Stimulated activated CD4-positive, alpha-beta T cell treated with anti-CD3 and anti-CD28 coated beads, Interleukin-4, amount 100 ng/mL, for 4 hours (primary cell): ENCODE data around the gene LSM14B.
"Not testable (repeated sequence)": the region's sequence is repeated elsewhere in the genome, so short reads cannot be mapped to it uniquely, and the experiment has no call there.

ENCODE experiments used
- DNase-seq, 2 experiments: peaks; one replicate each; pipeline ENCODE4 v3.0.0-alpha.2; 2020

The LSM14B gene

DNA sequence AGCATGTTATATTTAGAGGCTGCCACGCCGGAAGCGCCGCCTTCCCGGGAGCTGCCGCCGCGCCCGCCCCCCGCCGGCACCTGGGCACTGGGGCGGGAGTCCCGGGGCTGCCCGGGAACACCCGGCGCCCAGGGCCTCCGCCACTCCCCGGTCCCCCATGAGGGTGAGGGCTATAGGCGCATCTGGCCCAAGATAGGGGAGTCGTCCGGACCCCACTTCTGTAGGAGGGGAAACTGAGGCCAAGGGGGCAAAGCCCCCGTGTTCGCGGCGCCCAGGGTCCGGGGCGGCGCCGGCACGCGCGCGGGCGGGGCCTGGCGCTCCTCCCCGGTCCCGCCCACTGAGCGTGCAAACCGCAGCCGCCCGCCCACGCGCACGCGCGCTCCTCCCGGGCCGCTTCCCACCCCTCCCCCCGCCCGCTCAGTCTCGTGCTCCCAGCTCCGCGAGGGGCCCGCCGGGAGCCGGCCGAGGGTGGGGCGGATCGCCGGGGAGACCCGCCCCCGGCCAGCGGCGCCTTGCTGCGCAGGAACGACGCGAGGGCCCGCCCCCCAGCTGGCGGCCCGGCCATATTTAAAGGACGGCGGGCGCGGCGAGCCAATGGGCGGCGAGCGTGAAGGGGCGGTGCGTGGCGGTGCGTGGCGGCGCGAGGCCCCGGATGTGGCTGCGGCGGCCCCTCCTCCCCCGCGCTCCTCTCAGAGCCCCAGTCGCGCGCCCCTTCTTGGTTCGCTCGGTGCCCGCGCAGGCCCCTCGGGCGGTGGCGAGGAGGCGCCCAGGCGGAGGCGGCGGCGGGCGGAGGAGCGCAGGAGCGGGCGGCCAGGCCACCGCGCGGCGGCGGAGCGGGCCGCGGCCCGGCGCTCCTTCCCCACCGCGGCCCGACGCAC is at the start of gene LSM14B:
Gene LSM14B (plus strand): TSS at position 700 of the 878 bp plus-strand sequence. CDS start 192 bp downstream, outside the sequence.
- DNase-seq: peak; percentile 98 to 99

DNA sequence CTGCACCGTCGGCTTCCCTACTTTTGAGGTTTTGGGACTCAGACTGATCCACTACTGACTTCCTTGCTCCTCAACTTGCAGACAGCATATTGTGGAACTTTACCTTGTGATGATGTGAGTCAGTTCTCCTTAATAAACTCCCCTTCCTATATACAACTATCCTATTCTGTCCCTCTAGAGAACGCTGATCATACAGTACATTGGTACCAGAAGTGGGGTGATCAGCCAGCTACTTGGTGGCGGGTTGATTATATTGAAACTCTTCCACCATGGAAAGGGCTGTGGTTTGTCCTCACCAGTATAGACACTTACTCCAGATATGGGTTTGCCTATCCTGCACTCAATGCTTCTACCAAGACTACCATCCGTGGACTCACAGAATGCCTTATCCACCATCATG is 49.0 kb upstream of the LSM14B start:
- DNase-seq: no peak

DNA sequence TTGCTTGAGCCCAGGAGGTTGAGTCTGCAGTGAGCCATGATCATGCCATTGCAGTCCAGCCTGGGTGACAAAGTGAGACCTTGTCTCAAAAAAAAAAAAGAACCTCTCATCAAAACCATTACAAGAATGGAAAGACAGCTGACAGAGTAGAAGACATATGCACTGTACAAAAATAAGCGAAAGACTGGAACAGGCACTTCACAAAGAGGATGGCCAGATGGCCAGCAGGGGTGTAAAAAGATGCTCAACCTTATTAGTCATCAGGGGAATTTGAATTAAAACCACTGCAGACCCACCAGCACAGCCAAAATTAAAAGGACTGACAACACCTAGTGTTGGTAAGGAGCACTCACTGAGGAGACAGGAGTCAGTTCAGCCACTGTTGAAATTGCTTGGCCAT is 43.1 kb upstream of the LSM14B start:
- no peak for DNase-seq

DNA sequence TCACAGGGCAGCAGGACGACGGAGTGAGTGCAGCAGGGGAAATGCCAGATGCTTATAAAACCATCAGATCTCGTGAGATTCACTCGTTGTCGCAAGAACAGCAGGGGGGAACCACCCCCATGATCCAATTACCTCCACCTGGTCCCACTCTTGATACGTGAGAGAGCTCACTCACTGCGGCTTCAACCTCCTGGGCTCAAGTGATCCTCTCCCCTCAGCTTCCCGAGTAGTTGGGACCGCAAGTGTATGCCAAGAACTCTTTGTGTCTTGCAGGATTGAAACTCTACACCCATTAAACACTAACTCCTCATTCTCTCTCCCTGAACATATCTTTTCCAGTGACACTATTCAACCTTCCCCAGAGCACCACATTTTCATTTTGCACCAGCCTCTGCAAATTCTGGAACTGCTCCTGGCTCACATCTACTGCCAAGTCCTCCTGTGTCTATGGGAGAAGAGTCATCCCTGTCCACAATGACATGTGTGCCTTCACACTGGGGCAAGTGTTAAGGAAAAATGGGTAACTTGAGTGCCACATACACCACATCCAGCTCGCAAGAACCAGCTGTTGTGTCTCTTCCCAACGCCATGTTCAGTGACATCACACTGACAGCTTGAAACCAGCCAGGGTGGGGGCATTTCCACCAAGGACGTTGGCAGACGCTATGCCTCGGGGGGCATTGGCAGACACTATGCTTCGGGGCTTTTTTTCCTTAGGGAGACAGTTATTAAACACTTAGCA is 41.9 kb upstream of the LSM14B start:
- DNase-seq: no peak

DNA sequence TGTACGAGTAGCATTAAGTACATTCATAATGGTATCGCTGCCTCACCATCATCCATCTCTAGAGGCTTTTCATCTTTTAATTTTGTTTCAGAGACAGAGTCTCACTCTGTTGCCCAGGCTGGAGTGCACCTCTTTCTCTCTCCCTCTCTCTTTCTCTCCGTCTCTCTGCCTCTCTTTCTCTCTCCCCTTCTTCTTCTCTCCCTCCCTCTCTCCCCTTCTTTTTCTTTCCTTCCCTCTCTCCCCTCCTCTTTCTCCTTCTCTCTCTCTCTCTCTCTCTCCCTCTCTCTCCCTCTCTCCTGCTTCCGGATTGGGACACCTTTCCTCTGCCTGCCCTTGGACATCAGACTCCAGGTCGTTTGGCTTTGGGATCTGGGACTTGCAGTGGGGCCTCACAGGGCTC is 39.0 kb upstream of the LSM14B start:
- DNase-seq: no peak

DNA sequence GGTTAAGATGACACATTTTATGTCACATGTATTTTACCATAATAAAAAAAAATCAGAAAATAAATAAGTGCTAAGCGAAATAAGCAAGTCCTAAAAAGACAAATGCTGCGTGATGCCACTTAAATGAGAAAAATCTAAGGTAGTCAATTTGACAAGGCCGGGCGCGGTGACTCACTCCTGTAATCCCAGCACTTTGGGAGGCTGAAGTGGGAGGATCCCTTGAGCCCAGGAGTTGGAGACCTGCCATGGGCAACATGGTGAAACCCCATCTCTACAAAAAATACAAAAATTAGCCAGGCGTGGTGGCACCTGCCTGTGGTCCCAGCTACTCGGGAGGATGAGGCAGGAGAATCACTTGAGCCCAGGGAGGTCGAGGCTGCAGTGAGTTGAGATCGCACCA is 38.1 kb upstream of the LSM14B start:
- not testable (repeated sequence) for DNase-seq

DNA sequence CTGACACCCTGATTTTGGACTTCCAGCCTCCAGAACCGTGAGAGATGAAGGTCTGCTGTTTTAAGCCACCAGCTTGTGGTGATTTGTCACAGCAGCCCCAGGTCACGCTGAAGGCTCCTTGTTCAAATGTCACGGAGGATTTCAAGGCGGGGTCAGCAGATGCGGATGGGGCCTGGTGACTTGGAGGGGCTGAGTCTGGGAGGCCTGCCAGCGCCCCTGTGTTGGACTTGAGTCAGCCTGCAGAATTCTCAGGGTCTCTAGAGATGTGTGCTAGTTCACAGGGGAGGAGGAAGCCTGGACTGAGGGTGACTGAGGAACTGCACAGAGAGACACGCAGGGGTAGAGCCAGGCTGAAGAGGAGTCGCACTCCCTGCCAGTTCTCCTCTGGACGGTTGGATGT is 37.1 kb upstream of the LSM14B start:
- DNase-seq: no peak

DNA sequence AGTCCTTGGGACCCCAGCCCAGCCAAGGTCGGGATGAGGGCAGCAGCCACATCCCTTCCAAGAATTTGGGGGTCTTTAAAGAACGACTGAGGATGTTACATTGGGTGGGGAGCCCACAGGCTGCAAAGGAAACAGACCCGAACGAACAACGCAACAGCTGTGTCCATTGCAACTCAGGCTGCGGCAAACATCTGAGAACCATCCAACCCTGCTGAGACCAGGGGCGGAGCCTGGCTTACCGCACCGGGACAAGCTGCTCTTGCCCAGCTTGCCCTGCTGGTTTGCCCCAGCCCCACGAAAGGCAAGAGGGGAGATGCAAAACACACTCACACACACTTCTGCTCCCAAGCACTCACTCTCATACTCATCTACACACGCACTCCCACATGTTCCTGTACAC is 35.0 kb upstream of the LSM14B start:
- no peak for DNase-seq

DNA sequence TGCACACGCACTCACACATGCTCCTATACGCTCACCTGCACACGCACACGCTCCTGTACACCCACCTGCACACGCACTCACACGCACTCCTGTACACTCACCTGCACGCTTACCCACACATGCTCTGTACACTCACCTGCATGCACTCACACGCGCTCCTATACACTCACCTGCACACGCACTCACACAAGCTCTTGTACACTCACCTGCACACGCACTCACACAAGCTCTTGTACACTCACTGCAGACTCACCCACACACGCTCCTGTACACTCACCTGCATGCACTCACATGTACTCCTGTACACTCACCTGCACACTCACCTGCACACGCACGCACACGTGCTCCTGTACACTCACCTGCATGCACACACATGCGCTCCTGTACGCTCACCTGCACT is 34.6 kb upstream of the LSM14B start:
- DNase-seq: no peak

DNA sequence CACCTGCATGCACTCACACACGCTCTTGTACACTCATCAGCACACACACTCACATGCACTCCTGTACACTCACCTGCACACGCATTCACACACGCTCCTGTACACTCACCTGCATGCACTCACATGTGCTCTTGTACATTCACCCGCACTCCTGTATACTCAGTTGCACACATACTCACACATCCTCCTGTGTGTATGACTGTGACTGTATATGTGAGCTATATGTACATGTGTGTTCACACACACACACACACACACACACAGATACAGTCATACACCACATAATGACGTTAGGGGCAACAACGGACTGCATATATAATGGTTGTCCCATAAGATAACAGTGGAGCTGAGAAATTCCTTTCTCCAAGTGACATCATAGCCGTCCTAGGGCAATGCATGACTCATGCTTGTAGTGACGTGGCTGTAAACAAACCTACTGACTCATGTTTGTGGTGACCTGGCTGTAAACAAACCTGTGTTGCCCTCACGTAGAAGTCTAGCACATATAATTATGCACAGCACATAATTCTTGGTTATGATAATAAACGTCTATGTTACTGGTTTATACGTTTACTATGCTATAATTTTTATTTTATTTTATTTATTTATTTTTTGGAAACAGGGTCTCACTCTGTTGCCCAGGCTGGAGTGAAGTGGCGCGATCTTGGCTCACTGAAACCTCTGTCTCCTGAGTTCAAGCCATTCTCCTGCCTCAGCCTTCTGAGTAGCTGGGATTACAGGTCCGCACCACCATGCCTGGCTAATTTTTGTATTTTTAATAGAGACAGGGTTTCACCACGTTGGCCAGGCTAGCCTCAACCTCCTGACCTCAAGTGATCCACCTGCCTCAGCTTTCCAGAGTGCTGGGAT is 33.8 kb upstream of the LSM14B start:
- DNase-seq: peak in 1 of 2 experiments; percentile 16

DNA sequence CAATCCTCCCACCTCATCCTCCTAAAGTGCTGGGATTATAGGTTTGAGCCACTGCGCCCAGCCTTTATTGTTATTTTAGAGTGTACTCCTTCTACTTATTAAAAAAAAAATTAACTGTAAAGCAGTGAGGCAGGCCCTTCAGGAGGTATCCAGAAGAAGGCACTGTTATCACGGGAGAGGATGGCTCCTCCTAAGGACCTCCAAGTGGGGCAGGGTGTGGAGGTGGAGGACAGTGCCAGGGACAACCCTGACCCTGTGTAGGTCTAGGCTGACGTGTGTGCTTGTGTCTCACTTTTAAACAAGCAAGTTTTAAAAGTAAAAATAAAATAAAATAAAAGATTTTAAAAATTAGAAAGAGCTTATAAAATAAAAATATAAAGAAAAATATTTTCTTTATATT is 32.9 kb upstream of the LSM14B start:
- no peak for DNase-seq

DNA sequence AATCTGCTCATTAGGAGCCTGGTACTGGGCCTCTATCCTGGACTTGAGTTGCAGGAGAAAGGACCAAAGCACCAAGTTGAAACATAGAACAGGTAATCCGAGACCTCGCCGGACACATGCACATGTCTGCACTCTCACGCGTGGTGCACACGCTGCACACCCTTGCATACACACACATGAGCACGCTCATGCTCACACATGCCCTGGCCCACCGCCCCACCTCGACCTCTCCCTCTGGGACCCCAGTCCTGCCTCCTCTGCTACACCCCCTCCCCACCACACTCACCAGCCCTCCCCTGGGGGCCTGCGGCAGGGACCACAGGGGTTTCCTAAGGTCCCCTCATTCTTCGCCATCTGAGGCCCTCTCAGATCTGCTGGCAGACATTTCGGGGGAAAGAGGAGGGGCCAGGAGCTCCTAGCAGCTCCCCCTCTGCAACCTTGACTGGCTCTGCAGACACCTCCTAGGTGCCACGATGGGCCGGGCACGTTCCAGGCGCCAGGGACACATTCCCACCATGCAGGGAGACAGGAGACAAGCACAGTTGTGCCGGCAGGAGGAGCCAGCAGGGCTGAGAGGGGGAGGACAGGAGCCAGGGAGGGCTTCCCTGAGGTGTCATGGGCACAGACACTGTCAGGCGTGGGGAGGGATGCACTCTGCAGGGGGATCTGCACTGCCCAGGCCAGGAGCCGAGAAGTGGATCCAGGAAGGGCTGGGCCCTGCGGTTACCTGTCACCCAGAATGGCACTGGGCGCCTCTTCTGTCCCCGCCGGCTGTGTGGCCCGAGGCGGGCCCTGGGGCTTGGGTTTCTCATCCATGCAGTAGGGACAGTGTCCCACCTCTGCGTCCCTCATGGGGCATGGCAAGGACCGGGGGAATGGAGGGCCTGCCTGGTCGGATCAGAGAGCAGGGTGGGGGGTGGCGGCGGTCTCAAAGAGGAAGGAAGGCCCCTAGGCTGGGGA is 25.6 kb upstream of the LSM14B start:
- DNase-seq: no peak

DNA sequence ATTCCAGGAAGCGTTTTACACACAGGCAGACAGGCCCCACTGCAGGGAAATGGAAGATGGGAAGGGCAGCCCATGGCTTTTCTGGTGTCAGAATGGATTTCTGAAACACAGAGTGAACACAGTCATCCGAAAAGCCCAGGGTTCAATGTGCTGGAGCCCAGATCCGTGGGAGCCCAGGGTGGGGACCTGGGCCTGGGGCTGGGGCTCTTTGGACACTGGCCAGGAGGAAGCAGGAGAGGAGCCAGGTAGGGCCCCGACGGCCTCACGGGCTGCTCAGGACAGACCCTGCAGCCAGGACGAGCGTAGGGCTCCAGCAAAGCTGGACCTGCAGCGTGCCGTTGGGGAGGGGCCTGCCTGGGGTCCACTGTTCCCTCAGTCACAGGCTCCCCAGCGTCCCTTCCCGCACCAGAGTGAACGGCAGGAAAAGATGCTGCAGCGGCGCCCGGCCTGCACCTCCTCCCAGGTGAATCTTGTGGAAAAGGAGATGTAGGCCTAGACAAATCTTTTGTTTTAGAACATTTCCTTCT is 24.3 kb upstream of the LSM14B start:
- DNase-seq: no peak

DNA sequence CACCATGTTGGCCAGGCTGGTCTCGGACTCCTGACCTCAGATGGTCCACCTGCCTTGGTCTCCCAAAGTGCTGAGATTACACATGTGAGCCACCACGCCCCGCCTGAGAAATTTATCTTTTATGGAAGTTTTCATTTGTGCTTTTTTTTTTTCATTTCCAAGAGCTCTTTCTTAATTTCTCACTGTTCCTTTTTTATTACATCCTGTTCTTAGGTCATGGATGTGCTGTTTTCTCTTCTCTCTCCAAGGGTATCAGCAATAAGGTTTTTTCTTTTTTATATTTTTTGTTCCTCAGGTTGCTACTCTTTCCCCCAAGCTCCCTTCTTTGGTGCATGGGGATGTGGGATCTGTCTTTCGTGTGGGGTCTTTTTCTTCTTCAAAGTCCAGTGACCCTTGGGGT is 21.2 kb upstream of the LSM14B start:
- DNase-seq: no peak

DNA sequence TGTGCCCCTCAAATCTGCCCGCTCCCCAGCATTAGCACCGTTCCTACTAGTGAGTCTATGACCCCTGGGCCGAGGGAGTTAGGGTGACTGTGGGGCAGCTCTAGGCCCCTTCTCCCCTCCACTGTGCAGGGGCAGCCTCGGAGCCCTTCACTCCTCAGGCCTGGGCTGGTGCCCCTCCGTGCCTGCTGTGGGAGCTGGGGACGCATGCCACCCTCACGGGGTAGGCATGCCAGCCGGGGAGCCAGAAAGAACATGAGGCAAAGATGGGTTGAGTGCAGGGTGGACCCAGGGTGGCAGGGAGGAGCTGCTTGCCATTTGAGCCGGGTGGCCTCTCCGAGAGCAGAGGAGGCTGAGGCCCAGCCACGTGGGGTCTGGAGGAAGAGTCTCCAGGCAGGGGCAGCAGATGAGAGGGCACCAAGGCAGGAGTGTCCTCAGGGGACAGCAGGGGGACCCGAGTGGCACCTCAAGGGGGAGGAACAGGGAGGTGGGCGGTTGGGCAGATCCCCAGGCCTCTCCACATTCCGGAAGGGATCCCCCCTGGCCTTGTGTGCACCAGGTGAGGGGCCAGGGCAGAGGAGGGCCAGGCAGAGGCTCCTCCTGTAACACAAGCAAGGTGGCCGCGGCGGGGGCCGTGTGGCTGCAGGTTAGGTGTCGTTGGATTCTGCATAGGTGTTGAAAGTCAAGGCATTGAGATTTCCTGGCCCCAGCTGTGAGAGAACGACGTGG is 18.6 kb upstream of the LSM14B start:
- no peak for DNase-seq

DNA sequence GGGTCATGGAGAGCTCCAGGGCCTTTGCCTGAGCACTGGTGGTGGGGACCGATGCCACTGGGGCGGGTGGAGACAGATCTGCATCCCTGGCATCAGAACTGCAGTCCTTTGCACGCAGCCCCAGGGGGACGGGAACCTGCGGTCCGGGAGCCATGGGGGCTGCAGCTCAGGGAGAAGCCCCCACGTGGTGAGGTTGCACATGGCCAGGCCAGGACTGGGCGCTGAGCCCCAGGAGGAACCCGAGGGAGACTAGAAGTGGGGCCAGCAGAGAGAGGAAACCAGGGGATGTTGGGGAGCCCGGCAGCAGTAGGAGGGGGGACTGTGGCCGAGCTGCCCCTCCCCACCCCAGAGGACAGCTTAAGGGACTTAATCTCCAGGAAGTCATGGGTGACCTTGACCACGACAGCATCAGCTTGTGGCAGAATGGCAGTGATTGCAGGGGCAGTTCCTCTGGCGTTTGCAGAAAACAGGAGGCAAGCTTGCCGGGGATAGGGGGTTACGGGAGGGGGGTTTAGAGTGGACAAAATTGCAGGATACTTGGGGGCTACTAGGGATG is 18.0 kb upstream of the LSM14B start:
- DNase-seq: no peak

DNA sequence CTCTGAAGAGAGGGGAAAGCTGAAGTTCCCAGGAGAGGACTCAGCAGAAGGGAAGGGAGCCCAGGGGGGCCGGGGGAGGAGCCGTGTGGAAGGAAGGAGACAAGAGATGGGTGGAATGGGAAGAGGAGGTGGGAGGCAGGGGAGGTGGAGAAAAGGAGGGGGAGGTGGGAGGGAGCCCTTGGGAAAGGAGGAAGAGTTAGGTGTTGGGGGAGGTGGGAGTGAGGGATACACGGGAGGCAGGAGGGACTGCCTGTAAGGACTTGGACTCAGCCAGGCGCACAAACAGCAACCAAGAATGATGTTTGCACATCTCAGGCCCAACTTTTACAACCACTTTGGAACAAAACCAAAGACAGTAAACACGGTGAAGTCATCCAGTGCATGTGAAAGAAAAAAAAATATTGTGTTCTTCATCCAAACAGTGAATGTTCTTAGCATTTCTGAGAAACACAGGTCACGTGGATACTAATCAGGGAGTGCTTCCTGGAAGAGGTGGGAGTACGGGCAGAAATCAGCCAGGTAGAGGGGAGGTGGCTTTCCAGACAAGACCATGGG is 17.4 kb upstream of the LSM14B start:
- no peak for DNase-seq

DNA sequence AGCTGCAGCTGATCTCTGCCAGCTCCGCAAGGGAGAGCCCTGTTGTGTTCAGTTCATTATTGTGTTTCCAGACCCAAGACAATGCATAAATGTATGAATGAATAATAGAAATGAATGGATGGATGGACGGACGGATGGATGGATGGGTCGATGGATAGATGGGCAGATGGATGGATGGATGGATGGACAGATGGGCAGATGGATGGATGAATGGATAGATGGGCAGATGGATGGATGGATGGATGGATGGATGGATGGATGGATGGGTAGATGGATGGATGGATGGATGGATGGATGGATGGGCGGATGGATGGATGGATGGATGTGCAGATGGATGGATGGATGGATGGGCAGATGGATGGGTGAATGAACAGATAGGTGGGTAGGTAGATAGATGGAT is 16.7 kb upstream of the LSM14B start:
- DNase-seq: no peak

DNA sequence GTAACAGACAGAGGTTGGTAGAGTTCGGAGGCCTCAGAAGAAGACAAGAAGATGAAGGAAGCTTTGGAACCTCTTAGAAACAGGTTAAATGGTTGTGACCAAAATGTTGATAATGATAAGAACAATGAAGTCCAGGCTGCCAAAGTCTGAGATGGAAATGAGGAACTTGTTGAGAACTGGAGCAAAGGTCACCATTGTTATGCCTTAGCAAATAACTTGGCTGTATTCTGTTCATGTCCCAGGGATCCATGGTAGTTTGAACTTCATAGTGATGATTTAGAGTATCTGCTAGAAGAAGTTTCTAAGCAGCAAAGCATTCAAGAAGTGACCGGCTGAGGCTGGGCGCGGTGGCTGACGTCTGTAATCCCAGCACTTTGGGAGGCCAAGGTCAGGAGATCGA is 11.1 kb upstream of the LSM14B start:
- DNase-seq: no peak

DNA sequence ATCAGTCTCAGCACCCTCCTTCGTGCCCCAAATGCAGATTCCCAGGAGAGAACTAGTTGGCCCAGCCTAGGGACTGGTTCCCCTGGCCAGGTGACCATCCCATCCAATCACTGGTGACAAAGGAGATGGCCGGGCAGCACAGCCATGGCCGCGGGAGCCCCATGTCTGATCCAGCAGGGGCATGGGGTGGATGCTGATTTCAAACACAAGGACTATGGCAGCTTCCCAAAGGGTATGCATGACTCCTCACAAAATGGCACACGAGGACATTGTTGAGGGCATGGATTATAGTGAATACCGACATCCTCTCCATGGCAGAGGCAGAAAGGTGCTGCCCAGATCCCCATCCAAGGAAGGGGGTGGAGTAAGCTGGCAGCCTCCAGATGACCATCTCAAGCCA is 9.9 kb upstream of the LSM14B start:
- no peak for DNase-seq
